ENCODE data around the gene OR10A2.
A peak's percentile ranks its signal among the peaks of the same experiment; 100 is the strongest.
"Not testable (repeated sequence)": the region's sequence is repeated elsewhere in the genome, so short reads cannot be mapped to it uniquely, and the experiment has no call there.

The OR10A2 gene, protein sequence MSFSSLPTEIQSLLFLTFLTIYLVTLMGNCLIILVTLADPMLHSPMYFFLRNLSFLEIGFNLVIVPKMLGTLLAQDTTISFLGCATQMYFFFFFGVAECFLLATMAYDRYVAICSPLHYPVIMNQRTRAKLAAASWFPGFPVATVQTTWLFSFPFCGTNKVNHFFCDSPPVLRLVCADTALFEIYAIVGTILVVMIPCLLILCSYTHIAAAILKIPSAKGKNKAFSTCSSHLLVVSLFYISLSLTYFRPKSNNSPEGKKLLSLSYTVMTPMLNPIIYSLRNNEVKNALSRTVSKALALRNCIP

DNA sequence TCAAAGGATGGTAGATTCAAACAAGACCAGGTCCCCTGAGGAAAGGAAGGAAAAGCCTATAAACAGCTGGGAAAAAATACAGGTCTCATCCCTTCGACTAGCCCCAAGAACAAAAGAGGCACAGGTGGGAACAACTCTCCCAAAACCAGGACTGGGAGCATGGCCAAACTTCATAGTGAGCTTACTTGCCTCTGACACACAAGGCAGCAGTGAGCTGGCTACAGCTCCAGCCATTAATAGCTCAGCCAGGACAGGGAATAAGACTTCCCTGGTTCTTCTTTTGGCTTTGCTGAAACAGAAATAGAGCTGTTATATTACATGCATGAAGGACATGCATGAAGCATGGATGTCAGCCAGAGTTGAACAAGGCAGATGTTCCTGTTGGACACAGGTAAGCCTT is at the start of gene OR10A2:
Gene OR10A2 (plus strand): TSS at position 97 of the 400 bp plus-strand sequence. CDS start 6,698 bp downstream, outside the sequence.
- DNase-seq = no peak

- no peak for DNase-seq
These were observed 49.2 kb upstream of the OR10A2 start for GRCh38 chr11:6813656-6814055.

- DNase-seq = no peak
These were observed 45.2 kb upstream of the OR10A2 start for GRCh38 chr11:6817694-6818093.

- no peak for DNase-seq
These were observed 43.9 kb upstream of the OR10A2 start for GRCh38 chr11:6818967-6819366.

- DNase-seq = no peak
These were observed 38.6 kb upstream of the OR10A2 start for GRCh38 chr11:6824136-6824823.

GRCh38 chr11:6825231-6825744 is 37.6 kb upstream of the OR10A2 start:
- peak; percentile 20 for DNase-seq

DNA sequence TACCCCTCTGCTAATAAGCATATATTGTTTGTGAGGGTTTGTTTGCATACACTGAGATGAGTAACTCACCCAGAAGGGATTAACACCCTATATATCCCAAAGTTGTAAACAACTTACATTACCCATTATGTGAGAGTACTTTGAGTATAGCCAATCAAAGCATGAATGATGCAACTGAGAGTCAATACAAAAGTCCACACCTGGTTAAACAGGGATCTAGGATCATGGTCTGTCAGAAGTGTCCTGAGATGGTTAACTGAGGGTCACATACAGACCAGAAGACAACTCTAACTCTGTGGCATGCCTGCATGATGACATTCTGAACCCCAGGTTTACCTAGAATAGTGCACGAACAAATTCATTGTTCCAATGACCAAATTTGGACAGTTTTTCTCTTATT is 34.8 kb upstream of the OR10A2 start:
- no peak for DNase-seq

DNA sequence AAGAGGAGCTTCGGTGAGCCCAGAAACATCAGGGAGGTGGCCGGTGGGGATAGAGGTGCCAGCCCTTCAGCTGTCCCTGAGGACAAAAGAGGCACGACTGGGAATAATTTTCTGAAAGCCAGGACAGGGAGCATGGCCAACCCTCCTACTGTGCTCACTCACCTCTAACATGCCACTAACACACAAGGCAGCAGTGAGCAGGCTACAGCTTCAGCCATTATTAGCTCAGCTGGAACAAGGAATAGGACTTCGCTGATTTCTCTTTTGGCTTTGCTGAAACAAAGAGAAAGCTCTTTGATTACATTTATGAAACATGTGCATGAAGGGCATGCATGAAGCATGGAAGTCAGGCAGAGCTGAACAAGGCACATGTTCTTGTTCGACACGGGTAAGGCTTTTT is 29.5 kb upstream of the OR10A2 start:
- no peak for DNase-seq

DNA sequence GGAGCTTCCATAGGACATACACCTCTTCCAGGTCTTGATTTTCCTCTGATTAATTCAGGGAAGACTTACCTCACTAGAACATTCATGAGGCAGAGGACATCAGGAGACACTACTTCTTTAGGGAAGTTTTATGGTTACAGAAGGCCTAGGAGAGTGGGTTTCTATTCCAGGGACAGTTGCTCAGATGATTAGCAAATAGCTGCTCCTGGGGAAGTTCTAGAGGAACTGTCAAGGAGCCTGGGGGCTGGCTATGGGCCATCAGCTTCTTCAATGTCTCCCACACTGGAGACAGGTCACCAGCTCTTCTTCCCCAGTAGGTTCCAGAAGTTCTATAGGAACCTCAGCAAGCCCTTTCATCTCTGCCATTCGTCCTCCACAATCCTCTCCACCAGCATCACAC is 28.8 kb upstream of the OR10A2 start:
- DNase-seq = no peak

DNA sequence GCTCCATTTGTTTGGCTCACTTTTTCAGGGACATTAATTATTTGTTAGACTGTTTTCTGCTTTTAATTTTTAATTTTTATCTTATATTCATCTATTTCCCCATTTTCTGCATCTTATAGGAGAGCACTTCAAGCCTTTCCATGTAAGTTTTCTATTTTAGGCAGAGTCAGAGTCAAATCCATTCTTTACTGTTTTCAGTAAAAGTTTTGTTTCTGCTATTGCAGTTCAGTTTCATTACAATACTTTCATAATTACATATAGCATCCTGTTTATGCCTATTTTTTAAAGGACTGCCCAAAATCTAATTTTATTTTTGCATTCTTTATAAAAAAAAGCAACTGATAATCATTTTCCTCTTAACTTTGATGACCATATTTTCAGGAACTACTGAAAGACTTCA is 21.2 kb upstream of the OR10A2 start:
- DNase-seq = peak; percentile 41

DNA sequence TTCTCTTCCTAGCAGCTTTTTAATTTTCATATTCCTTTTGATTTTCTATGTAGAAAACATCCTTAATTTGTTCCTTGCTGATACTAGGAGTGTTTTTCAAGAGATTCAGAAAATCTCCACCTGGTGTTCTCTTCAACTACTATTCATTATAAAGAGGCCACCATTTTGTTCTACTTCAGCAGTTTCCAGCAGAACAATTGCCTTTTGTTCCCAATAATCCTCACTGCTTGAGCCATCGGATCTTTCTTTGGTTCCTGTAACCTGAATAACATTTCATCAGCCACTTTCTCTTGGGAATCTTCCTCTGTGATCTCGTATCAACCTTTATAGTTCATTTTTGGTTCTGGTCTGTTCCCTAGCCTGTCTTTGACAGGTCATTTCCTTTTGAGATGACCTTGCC is 19.2 kb upstream of the OR10A2 start:
- DNase-seq = no peak

GRCh38 chr11:6844356-6844755 is 18.5 kb upstream of the OR10A2 start:
- DNase-seq = no peak

DNA sequence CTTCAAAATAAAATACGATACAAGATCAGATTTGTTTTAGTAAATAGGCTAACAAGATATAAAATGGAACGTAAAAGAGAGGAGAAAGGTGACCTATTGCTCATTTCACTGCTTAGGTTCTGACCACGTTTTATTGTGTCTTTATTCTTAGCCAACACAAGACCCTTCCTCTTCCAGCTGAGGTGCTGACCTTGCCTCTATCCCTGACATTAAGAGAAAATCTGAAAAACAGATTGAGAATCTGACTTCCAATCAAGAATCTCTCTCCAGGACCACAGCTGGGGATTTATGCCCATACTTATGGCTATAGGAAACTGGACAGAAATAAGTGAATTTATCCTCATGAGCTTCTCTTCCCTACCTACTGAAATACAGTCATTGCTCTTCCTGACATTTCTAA is 17.5 kb upstream of the OR10A2 start, which contains the start of gene OR10A5:
Gene OR10A5 (plus strand): TSS at position 301 of the 400 bp plus-strand sequence. CDS start 0 bp downstream, at position 301.
- DNase-seq = no peak

- DNase-seq = no peak
These were observed 12.3 kb upstream of the OR10A2 start for GRCh38 chr11:6850526-6850925.

DNA sequence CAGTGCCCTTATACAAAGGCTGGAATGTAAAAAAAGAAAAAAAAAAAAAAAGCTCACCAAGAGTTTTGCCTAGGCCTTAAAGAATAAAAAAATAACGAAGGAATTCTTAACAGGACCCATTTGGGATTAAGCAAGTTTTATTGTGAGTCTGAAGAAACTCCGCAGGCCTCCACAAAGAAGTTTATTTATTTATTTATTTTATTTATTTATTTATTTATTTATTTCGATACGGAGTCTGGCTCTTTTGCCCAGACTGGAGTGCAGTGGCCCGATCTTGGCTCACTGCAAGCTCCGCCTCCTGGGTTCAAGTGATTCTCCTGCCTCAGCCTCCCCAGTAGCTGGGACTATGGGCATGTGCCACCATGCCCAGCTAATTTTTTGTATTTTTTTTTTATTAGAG is 8.1 kb upstream of the OR10A2 start:
- not testable (repeated sequence) for DNase-seq

- no peak for DNase-seq
These were observed 6.8 kb upstream of the OR10A2 start for GRCh38 chr11:6855971-6856541.

- peak; percentile 62 for DNase-seq
These were observed 6.0 kb upstream of the OR10A2 start for GRCh38 chr11:6856871-6857270.

DNA sequence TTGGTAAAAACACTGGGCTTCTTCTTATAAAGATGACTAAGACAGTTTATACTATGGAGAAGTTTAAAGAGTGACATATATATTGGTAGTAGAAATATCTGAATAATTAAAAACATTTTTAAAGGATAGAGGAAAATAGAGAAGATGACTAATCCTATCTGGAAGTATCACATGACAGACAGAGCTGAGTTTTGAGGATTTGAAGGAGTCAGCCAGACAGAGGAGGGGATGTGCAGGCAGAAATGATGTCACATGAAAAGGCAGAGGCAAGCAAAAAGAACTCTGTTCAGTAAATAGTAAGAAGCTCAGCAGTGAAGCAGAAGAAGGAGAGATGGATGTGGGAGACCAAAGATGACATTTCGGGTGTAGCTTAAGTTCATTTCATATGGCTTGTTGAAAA is 1.6 kb downstream of the OR10A2 start:
- DNase-seq = no peak

DNA sequence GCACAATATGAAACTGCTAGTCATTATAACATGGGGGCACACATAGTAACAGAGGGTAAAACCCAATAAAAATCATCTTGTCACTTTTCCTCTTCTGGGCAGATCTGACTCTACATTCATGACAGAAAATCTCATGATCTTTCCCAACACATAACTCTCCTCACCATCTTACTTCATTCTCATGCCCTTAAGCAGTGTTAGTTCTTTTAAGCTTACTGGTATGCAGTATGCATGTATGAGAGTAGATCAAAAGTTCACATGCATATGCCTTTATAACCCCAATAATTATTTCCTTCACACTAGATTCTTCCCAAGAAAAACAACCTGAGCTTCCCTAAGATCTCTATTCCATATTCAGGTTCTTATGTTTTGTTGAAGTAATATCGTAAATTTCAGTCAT is 8.4 kb downstream of the OR10A2 start:
- DNase-seq = no peak

- no peak for DNase-seq
These were observed 12.9 kb downstream of the OR10A2 start for GRCh38 chr11:6875761-6876160.

- no peak for DNase-seq
These were observed 13.5 kb downstream of the OR10A2 start, which contains the start of gene OR10A4 for GRCh38 chr11:6876325-6876724. Gene OR10A4, plus strand, starts transcription at chr11:6876625. Its CDS starts 23 bp downstream, at chr11:6876648.

GRCh38 chr11:6876914-6877313 is 14.1 kb downstream of the OR10A2 start:
- DNase-seq = no peak

DNA sequence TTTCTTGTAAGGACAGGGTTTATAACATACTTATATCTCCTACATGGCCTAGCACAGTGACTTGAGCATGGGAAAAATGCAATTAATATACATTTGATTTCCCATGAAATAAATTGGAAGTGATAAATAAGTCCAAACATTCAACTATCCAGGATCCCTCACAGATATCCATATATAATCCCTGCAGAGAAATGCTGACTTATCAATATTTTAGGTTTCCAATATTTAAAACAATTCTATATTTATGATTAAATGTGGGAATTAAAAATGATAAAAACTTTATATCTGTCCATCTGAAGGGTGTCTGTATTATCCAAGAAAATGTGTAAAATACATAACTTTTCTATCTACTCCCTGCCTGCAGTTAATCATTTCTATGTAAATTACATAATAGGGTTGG is 19.9 kb downstream of the OR10A2 start:
- no peak for DNase-seq

GRCh38 chr11:6887711-6888110 is 24.9 kb downstream of the OR10A2 start:
- not testable (repeated sequence) for DNase-seq

Measured in activated CD4-positive, alpha-beta T cell treated with anti-CD3 and anti-CD28 coated beads, Interleukin-10, Interleukin-2, amounts not matched to agents 100 ng/mL and 50 ng/mL, durations not matched to agents 16 hours and 8 hours (primary cell).